ENCODE data around the gene ITPA. TPM values are rescaled to one million over a fixed set of nuclear protein-coding genes. Genes with fewer than 3 reads are reported as not detected.

ITPA gene
- total and polyA plus RNA-seq, 2 donors (not counting 3 experiments of a cell fraction or from before 2014, with no cell fraction given): 43.2 to 65.0 TPM

DNA sequence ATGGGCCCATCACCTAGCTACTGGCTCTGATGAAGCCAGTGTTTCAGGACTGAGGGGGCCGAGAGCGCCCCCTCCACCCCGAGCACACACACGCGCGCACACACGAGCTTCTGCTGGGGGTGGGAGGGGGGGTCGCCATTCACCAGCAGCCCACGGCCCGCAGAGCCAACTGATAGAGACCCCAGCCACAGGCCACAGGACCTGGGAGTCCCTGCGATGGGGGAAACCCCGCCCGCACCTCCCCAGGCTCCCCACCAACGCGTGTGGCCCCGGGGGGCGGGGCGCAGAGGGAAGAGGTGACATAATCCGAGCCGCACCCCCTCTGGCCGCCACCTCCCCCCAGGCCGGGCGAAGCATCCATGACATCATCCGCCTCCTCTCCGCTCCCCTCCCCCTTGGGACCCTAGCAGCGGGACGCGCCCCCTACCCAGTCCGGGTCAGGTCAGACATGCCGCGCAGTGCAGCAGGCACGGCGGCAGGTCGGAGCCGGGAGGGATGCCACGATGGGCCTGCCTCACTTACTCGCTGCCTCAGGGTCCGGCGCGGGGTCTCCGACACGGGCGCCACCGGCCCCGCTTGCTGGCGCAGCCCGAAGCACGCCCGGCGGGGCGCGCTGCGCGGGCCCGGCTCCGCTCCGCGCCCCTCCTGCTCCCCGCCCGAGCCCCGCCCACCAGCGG, 36.2 kb upstream of the ITPA start, which contains the start of gene LZTS3:
TSS of gene LZTS3 (minus strand) at position 617 of the 677 bp plus-strand sequence. CDS start 6,386 bp downstream, outside the sequence.
- Histone ChIP-seq H3K79me2 (ENCODE audit: control insufficient read depth, insufficient read depth, low read length) (no peaks in the 10 kb centered on the region), H3K4me1 (ENCODE audit: control insufficient read depth, extremely low read depth, insufficient read depth, low read length) (peaks cover 6% of the 10 kb centered on the region), H3K36me3 (ENCODE audit: control insufficient read depth in 2 of 2, extremely low read depth in 1 of 2, insufficient read depth in 2 of 2, low read length in 2 of 2) (no peaks in the 10 kb centered on the region), H3K27me3 (ENCODE audit: control insufficient read depth in 2 of 2, insufficient read depth in 2 of 2, low read length in 2 of 2) (peaks cover 7 to 11% of the 10 kb centered on the region in 2 experiments), H3K27ac (ENCODE audit: insufficient read depth, low read depth, low read length) (peak within 1 kb of the TSS; percentile 51), H3K9me1 (replicated peaks; ENCODE audit: control insufficient read depth, extremely low read depth, insufficient read depth, low read length) (no peaks in the 10 kb centered on the region), H3K9me3 (replicated peaks; ENCODE audit: control insufficient read depth, insufficient read depth, low read length) (no peaks in the 10 kb centered on the region), H2AFZ (ENCODE audit: low read depth, low read length) (peak within 1 kb of the TSS; percentile 97), H3K4me3 (replicated peaks in 1 of 3; ENCODE audit: insufficient read depth in 1 of 3, low read depth in 1 of 3, low read length in 3 of 3) (peak within 1 kb of the TSS; percentile 68 to 93 (median 68)), H4K20me1 (replicated peaks; ENCODE audit: control insufficient read depth, extremely low read depth, insufficient read depth, low read length) (no peaks in the 10 kb centered on the region), H3K4me2 (ENCODE audit: insufficient read depth, low read length) (peak within 1 kb of the TSS; percentile 83), H3K9ac (replicated peaks; ENCODE audit: extremely low read depth, insufficient read depth, low read length) (peak within 1 kb of the TSS; percentile 59)
- dilution Hi-C loops (cut with MboI; ENCODE audit: extremely low pct_ligation_motif_present, low sequenced_read_pairs): no loop called here
- TF ChIP-seq POLR2AphosphoS5 (IDR thresholded peaks at IDR 0.05; ENCODE audit: insufficient read depth, low read depth, low read length): peak; percentile 40
- no peak for TF ChIP-seq POLR2A (IDR thresholded peaks at IDR 0.05; ENCODE audit: low read depth, low read length)
- peak; percentile 11 for TF ChIP-seq JUN (IDR thresholded peaks at IDR 0.05; ENCODE audit: borderline replicate concordance, insufficient read depth, insufficient read length, low read depth)
- no peak for TF ChIP-seq MYC (IDR thresholded peaks at IDR 0.05; ENCODE audit: low read depth, low read length)
- TF ChIP-seq FOS (IDR thresholded peaks at IDR 0.05; ENCODE audit: borderline replicate concordance, insufficient read depth, low read length): no peak
- TF ChIP-seq EZH2 (IDR thresholded peaks at IDR 0.05; ENCODE audit: borderline replicate concordance, low read depth, low read length, severe bottlenecking): no peak
- TF ChIP-seq, protein P1, sequence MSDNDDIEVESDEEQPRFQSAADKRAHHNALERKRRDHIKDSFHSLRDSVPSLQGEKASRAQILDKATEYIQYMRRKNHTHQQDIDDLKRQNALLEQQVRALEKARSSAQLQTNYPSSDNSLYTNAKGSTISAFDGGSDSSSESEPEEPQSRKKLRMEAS (IDR thresholded peaks at IDR 0.05; ENCODE audit: insufficient read depth, insufficient read length): no peak
- TF ChIP-seq, protein P2, sequence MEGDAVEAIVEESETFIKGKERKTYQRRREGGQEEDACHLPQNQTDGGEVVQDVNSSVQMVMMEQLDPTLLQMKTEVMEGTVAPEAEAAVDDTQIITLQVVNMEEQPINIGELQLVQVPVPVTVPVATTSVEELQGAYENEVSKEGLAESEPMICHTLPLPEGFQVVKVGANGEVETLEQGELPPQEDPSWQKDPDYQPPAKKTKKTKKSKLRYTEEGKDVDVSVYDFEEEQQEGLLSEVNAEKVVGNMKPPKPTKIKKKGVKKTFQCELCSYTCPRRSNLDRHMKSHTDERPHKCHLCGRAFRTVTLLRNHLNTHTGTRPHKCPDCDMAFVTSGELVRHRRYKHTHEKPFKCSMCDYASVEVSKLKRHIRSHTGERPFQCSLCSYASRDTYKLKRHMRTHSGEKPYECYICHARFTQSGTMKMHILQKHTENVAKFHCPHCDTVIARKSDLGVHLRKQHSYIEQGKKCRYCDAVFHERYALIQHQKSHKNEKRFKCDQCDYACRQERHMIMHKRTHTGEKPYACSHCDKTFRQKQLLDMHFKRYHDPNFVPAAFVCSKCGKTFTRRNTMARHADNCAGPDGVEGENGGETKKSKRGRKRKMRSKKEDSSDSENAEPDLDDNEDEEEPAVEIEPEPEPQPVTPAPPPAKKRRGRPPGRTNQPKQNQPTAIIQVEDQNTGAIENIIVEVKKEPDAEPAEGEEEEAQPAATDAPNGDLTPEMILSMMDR (IDR thresholded peaks at IDR 0.05; ENCODE audit: extremely low read depth in 1 of 2, insufficient read depth in 1 of 2, low read depth in 1 of 2, low read length in 2 of 2): peak in 1 of 2 donors; percentile 7
- TF ChIP-seq GATA2 (IDR thresholded peaks at IDR 0.05; ENCODE audit: insufficient read depth, insufficient read length, low read depth, low read length): no peak
- BruUV-seq (replicated peaks): no TSS peak
- POLR2A ChIA-PET: interaction anchor here (0.7 to 1.1 kb wide), 2 partner anchors 9 to 13 kb away, joined by 3 to 5 read pairs; partner anchors contain the start of genes FASTKD5 and UBOX5
- DNase-seq (ENCODE audit: low read depth, low spot score) (peak; percentile 60), FAIRE-seq (peak; percentile 55)
- intact Hi-C loops (cut with micrococcal nuclease): loop anchor here (2.0 kb wide), 1 partner anchor 32 kb away; the partner anchor contains the start of gene DDRGK1
- CTCF ChIA-PET: interaction anchor here (1.1 to 1.9 kb wide), 2 partner anchors 81 to 120 kb away, joined by 4 to 8 read pairs; no protein-coding TSS in a partner anchor
